Measurements from ENCODE around the gene CAMTA1.

Gene CAMTA1

DNA sequence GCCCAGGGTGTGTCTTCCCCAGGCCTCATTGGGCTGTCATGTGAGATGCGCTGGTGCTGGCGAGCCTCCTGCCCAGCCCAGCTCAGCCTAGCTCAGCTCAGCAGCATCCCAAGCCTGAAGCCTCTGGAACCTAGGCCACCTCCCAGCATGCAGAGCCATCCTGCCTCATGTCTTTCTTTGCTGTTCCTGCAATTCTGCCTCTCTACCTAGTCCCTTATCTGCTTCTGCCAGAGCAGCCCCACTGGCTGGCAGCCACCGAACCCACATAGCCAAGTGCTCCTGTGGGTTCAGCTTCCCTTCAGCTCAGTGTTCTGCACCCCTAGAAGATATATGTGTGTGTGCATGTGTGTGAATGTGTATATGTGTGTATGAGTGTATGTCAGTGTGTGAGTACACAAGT is 694.3 kb downstream of the CAMTA1 start:
- TF ChIP-seq ZNF70 (CRISPR knock-in tag; IDR thresholded peaks at IDR 0.05) (no peak), CSDC2 (CRISPR knock-in tag; IDR thresholded peaks at IDR 0.05) (no peak), POU6F1 (CRISPR knock-in tag; IDR thresholded peaks at IDR 0.05; ENCODE audit: borderline replicate concordance, low read depth) (no peak), PPARA (CRISPR knock-in tag; IDR thresholded peaks at IDR 0.05; ENCODE audit: borderline replicate concordance) (no peak), PATZ1 (CRISPR knock-in tag; IDR thresholded peaks at IDR 0.05; ENCODE audit: borderline replicate concordance) (no peak), GLIS3 (CRISPR knock-in tag; IDR thresholded peaks at IDR 0.05) (no peak)
- TF ChIP-seq, protein P1, sequence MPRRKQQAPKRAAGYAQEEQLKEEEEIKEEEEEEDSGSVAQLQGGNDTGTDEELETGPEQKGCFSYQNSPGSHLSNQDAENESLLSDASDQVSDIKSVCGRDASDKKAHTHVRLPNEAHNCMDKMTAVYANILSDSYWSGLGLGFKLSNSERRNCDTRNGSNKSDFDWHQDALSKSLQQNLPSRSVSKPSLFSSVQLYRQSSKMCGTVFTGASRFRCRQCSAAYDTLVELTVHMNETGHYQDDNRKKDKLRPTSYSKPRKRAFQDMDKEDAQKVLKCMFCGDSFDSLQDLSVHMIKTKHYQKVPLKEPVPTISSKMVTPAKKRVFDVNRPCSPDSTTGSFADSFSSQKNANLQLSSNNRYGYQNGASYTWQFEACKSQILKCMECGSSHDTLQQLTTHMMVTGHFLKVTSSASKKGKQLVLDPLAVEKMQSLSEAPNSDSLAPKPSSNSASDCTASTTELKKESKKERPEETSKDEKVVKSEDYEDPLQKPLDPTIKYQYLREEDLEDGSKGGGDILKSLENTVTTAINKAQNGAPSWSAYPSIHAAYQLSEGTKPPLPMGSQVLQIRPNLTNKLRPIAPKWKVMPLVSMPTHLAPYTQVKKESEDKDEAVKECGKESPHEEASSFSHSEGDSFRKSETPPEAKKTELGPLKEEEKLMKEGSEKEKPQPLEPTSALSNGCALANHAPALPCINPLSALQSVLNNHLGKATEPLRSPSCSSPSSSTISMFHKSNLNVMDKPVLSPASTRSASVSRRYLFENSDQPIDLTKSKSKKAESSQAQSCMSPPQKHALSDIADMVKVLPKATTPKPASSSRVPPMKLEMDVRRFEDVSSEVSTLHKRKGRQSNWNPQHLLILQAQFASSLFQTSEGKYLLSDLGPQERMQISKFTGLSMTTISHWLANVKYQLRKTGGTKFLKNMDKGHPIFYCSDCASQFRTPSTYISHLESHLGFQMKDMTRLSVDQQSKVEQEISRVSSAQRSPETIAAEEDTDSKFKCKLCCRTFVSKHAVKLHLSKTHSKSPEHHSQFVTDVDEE (CRISPR knock-in tag; IDR thresholded peaks at IDR 0.05): no peak
- no peak for ATAC-seq

- TF ChIP-seq ISL1 (CRISPR knock-in tag; IDR thresholded peaks at IDR 0.05) (no peak), GLIS3 (CRISPR knock-in tag; IDR thresholded peaks at IDR 0.05) (no peak), ESRRG (CRISPR knock-in tag; IDR thresholded peaks at IDR 0.05) (no peak)
These were observed 695.9 kb downstream of the CAMTA1 start for GRCh38 chr1:7481194-7481593.

DNA sequence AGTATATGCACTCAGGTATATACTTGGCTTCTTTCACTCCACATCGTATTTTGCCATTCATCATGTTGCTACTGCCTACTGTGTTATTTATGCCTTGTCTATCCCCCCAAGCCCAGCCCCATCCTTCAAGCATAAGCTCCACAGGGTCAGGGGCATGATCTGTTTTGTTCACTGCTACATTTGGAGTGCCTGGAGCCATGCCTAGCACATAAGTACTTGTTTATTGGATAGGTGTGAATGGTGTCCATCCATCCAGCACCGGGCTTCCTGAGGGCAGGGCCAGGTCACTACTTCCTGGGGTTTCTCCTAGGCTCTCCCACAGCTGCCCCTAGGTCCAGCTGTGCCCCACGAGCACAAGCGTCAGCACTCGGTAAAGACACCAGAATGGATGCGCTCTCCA is 696.8 kb downstream of the CAMTA1 start:
- ATAC-seq: no peak
- TF ChIP-seq ARNTL (CRISPR knock-in tag; IDR thresholded peaks at IDR 0.05; ENCODE audit: borderline replicate concordance, low read depth) (no peak), CREB5 (CRISPR knock-in tag; IDR thresholded peaks at IDR 0.05; ENCODE audit: low read depth) (no peak), RARB (CRISPR knock-in tag; IDR thresholded peaks at IDR 0.05) (no peak), ZNF565 (CRISPR knock-in tag; conservative IDR thresholded peaks at IDR 0.05; ENCODE audit: low read depth) (no peak), BACH2 (CRISPR knock-in tag; IDR thresholded peaks at IDR 0.05; ENCODE audit: borderline replicate concordance) (no peak), ZFP30 (CRISPR knock-in tag; IDR thresholded peaks at IDR 0.05) (no peak), PPARA (CRISPR knock-in tag; IDR thresholded peaks at IDR 0.05; ENCODE audit: borderline replicate concordance) (no peak), CSRNP3 (CRISPR knock-in tag; IDR thresholded peaks at IDR 0.05) (no peak), PATZ1 (CRISPR knock-in tag; IDR thresholded peaks at IDR 0.05; ENCODE audit: borderline replicate concordance) (no peak), CSDC2 (CRISPR knock-in tag; IDR thresholded peaks at IDR 0.05) (no peak), POU6F1 (CRISPR knock-in tag; IDR thresholded peaks at IDR 0.05; ENCODE audit: borderline replicate concordance, low read depth) (no peak), ESRRG (CRISPR knock-in tag; IDR thresholded peaks at IDR 0.05) (no peak), SNAI2 (CRISPR knock-in tag; IDR thresholded peaks at IDR 0.05) (no peak), TCF4 (CRISPR knock-in tag; IDR thresholded peaks at IDR 0.05; ENCODE audit: borderline replicate concordance) (no peak), ISL1 (CRISPR knock-in tag; IDR thresholded peaks at IDR 0.05) (no peak), OSR1 (CRISPR knock-in tag; IDR thresholded peaks at IDR 0.05) (no peak)
- TF ChIP-seq, protein P1 (CRISPR knock-in tag; IDR thresholded peaks at IDR 0.05): no peak

More at GRCh38 chr1:7481194-7481593, 695.9 kb downstream of the CAMTA1 start:
- ATAC-seq: no peak
